ENCODE data around the gene FLAD1.

Gene FLAD1

GRCh38 chr1:155001425-155001674 lies 18.2 kb downstream of the FLAD1 start:
- Histone ChIP-seq H3K9ac (ENCODE audit: low read depth, low read length, poor library complexity, severe bottlenecking) (peak overlapping the region; percentile 81), H4K20me1 (ENCODE audit: insufficient read depth, low read length, poor library complexity, severe bottlenecking) (no peaks in the 10 kb centered on the region), H3K27me3 (ENCODE audit: insufficient read depth, low read length, poor library complexity, severe bottlenecking) (no peaks in the 10 kb centered on the region), H3F3A (ENCODE audit: low read depth) (peaks cover 15% of the 10 kb centered on the region), H3K36me3 (ENCODE audit: insufficient read depth, low read length) (no peaks in the 10 kb centered on the region), H3K4me1 (ENCODE audit: insufficient read depth, low read length, poor library complexity, severe bottlenecking) (peaks cover 44% of the 10 kb centered on the region), H3K9me3 (ENCODE audit: insufficient read depth, low read depth, low read length) (no peaks in the 10 kb centered on the region), H3K9me2 (replicated peaks; ENCODE audit: low read depth, low read length) (no peaks in the 10 kb centered on the region), H3K79me2 (ENCODE audit: insufficient read depth, low read length) (no peaks in the 10 kb centered on the region), H2AFZ (ENCODE audit: low read length) (peak overlapping the region; percentile 80), H3K4me3 (ENCODE audit: low read length, poor library complexity, severe bottlenecking) (peak overlapping the region; percentile 76), H3K4me2 (ENCODE audit: low read depth, low read length, poor library complexity, severe bottlenecking) (peak overlapping the region; percentile 92)
- TF ChIP-seq CTCF (conservative IDR thresholded peaks at IDR 0.05; ENCODE audit: low read length) (no peak), EZH2phosphoT487 (IDR thresholded peaks at IDR 0.05; ENCODE audit: borderline replicate concordance) (no peak)

GRCh38 chr1:155001675-155002463 lies 18.7 kb downstream of the FLAD1 start:
- no peaks in the 10 kb centered on the region for H3K36me3 ChIP-seq (ENCODE audit: insufficient read depth, low read length)
- H3K4me2 ChIP-seq (ENCODE audit: low read depth, low read length, poor library complexity, severe bottlenecking), result peak overlapping the region; percentile 92
- H3K9me2 ChIP-seq (replicated peaks; ENCODE audit: low read depth, low read length), result no peaks in the 10 kb centered on the region
- no peaks in the 10 kb centered on the region for H3K9me3 ChIP-seq (ENCODE audit: insufficient read depth, low read depth, low read length)
- H3K9ac ChIP-seq (ENCODE audit: low read depth, low read length, poor library complexity, severe bottlenecking), result peak overlapping the region; percentile 81
- peak overlapping the region; percentile 80; the same call in 1 of the 2 replicates for H2AFZ ChIP-seq (ENCODE audit: low read length)
- H3K4me3 ChIP-seq (ENCODE audit: low read length, poor library complexity, severe bottlenecking), result peak overlapping the region; percentile 76
- peaks cover 49% of the 10 kb centered on the region for H3K4me1 ChIP-seq (ENCODE audit: insufficient read depth, low read length, poor library complexity, severe bottlenecking)
- H3K79me2 ChIP-seq (ENCODE audit: insufficient read depth, low read length), result no peaks in the 10 kb centered on the region
- H3K27me3 ChIP-seq (ENCODE audit: insufficient read depth, low read length, poor library complexity, severe bottlenecking), result no peaks in the 10 kb centered on the region
- H4K20me1 ChIP-seq (ENCODE audit: insufficient read depth, low read length, poor library complexity, severe bottlenecking), result no peaks in the 10 kb centered on the region
- H3F3A ChIP-seq (ENCODE audit: low read depth), result peaks cover 15% of the 10 kb centered on the region
- no peak for TF ChIP-seq EZH2phosphoT487 (IDR thresholded peaks at IDR 0.05; ENCODE audit: borderline replicate concordance)
- TF ChIP-seq CTCF (conservative IDR thresholded peaks at IDR 0.05; ENCODE audit: low read length), result peak; percentile 64

- peak within 1 kb of the TSS; percentile 76 for H3K4me3 ChIP-seq (ENCODE audit: low read length, poor library complexity, severe bottlenecking)
- H3K27me3 ChIP-seq (ENCODE audit: insufficient read depth, low read length, poor library complexity, severe bottlenecking), result no peaks in the 10 kb centered on the region
- H2AFZ ChIP-seq (ENCODE audit: low read length), result peak within 1 kb of the TSS; percentile 80; the same call in 1 of the 2 replicates
- H3K9me2 ChIP-seq (replicated peaks; ENCODE audit: low read depth, low read length), result no peaks in the 10 kb centered on the region
- H3K79me2 ChIP-seq (ENCODE audit: insufficient read depth, low read length), result no peaks in the 10 kb centered on the region
- H3K4me2 ChIP-seq (ENCODE audit: low read depth, low read length, poor library complexity, severe bottlenecking), result peak within 1 kb of the TSS; percentile 92
- H3K9me3 ChIP-seq (ENCODE audit: insufficient read depth, low read depth, low read length), result no peaks in the 10 kb centered on the region
- H3F3A ChIP-seq (ENCODE audit: low read depth), result peaks cover 15% of the 10 kb centered on the region
- H3K9ac ChIP-seq (ENCODE audit: low read depth, low read length, poor library complexity, severe bottlenecking), result peak within 1 kb of the TSS; percentile 81
- peaks cover 42% of the 10 kb centered on the region for H3K4me1 ChIP-seq (ENCODE audit: insufficient read depth, low read length, poor library complexity, severe bottlenecking)
- TF ChIP-seq EZH2phosphoT487 (IDR thresholded peaks at IDR 0.05; ENCODE audit: borderline replicate concordance) (no peak), CTCF (conservative IDR thresholded peaks at IDR 0.05; ENCODE audit: low read length) (no peak)
- no peaks in the 10 kb centered on the region for H3K36me3 ChIP-seq (ENCODE audit: insufficient read depth, low read length)
- H4K20me1 ChIP-seq (ENCODE audit: insufficient read depth, low read length, poor library complexity, severe bottlenecking), result no peaks in the 10 kb centered on the region
Observed at GRCh38 chr1:155002464-155003226, 19.5 kb downstream of the FLAD1 start, which contains the start of gene ZBTB7B. Gene ZBTB7B (plus strand): TSS chr1:155002802. CDS start chr1:155014661, 11,859 bp downstream.
